ENCODE data around the gene HSPA1L.

The HSPA1L gene

GRCh38 chr6:31815025-31815838 lies at the start of gene HSPA1L, which contains the start of gene HSPA1A:
TSS of gene HSPA1L (minus strand) at chr6:31815283. CDS start at chr6:31811972, 3,311 bp downstream.
TSS of gene HSPA1A (plus strand) at chr6:31815543. CDS start at chr6:31815757, 214 bp downstream.
- peak; percentile 93 for ATAC-seq

GRCh38 chr6:31864818-31865204 lies 49.7 kb upstream of the HSPA1L start:
- no peak for ATAC-seq
- TF ChIP-seq CREB5 (CRISPR knock-in tag; IDR thresholded peaks at IDR 0.05; ENCODE audit: low read depth) (no peak), TOX (CRISPR knock-in tag; IDR thresholded peaks at IDR 0.05; ENCODE audit: borderline replicate concordance) (no peak), ESRRG (CRISPR knock-in tag; IDR thresholded peaks at IDR 0.05) (no peak), OSR1 (CRISPR knock-in tag; IDR thresholded peaks at IDR 0.05) (no peak), POU6F1 (CRISPR knock-in tag; IDR thresholded peaks at IDR 0.05; ENCODE audit: borderline replicate concordance, low read depth) (no peak), RARB (CRISPR knock-in tag; IDR thresholded peaks at IDR 0.05) (no peak), ZNF70 (CRISPR knock-in tag; IDR thresholded peaks at IDR 0.05) (no peak), BACH2 (CRISPR knock-in tag; IDR thresholded peaks at IDR 0.05; ENCODE audit: borderline replicate concordance) (no peak), TCF4 (CRISPR knock-in tag; IDR thresholded peaks at IDR 0.05; ENCODE audit: borderline replicate concordance) (no peak), GLIS3 (CRISPR knock-in tag; IDR thresholded peaks at IDR 0.05) (no peak), CSRNP3 (CRISPR knock-in tag; IDR thresholded peaks at IDR 0.05) (no peak)

More at GRCh38 chr6:31815025-31815838, at the start of gene HSPA1L, which contains the start of gene HSPA1A:
- no peak for TF ChIP-seq ZNF8 (CRISPR knock-in tag; IDR thresholded peaks at IDR 0.05)
- no peak for TF ChIP-seq PPARA (CRISPR knock-in tag; IDR thresholded peaks at IDR 0.05; ENCODE audit: borderline replicate concordance)
- TF ChIP-seq CSDC2 (CRISPR knock-in tag; IDR thresholded peaks at IDR 0.05) = no peak
- TF ChIP-seq TOX (CRISPR knock-in tag; IDR thresholded peaks at IDR 0.05; ENCODE audit: borderline replicate concordance) = no peak
- TF ChIP-seq PATZ1 (CRISPR knock-in tag; IDR thresholded peaks at IDR 0.05; ENCODE audit: borderline replicate concordance) = no peak
- TF ChIP-seq TCF4 (CRISPR knock-in tag; IDR thresholded peaks at IDR 0.05; ENCODE audit: borderline replicate concordance) = no peak
- no peak for TF ChIP-seq TSHZ2 (CRISPR knock-in tag; IDR thresholded peaks at IDR 0.05)
- no peak for TF ChIP-seq BACH2 (CRISPR knock-in tag; IDR thresholded peaks at IDR 0.05; ENCODE audit: borderline replicate concordance)
- TF ChIP-seq RARB (CRISPR knock-in tag; IDR thresholded peaks at IDR 0.05) = no peak
- no peak for TF ChIP-seq CSRNP3 (CRISPR knock-in tag; IDR thresholded peaks at IDR 0.05)
- no peak for TF ChIP-seq ZNF70 (CRISPR knock-in tag; IDR thresholded peaks at IDR 0.05)
- TF ChIP-seq ZNF565 (CRISPR knock-in tag; conservative IDR thresholded peaks at IDR 0.05; ENCODE audit: low read depth) = no peak
- TF ChIP-seq CREB5 (CRISPR knock-in tag; IDR thresholded peaks at IDR 0.05; ENCODE audit: low read depth) = no peak
- TF ChIP-seq GLIS3 (CRISPR knock-in tag; IDR thresholded peaks at IDR 0.05) = no peak
- TF ChIP-seq ZC3H10 (CRISPR knock-in tag; IDR thresholded peaks at IDR 0.05) = no peak
